Gastroesophageal sphincter (tissue), 4 donors: ENCODE measurements around the gene TBC1D1. TPM values are rescaled to one million over a fixed set of nuclear protein-coding genes. Genes with fewer than 3 reads are reported as not detected.

ENCODE experiments used
- ATAC-seq: fragments of 150-250 bp; one replicate; pipeline ENCODE4 v1.9.1; 2016; ENCODE audit warnings: mild to moderate bottlenecking, moderate library complexity
- H3K27ac ChIP-seq, 4 donors: fragments of 200-600 bp; sonication (generic) in 3 of 4; 1 replicate in 3 of 4; 2 replicates in 1 of 4; pipeline ENCODE4 v1.5.1; 2016 to 2019
- H3K27me3 ChIP-seq: fragments of 200-600 bp; sonication (generic); one replicate; pipeline ENCODE4 v1.5.1; 2019
- H3K36me3 ChIP-seq, 2 donors: fragments of 200-600 bp; sonication (generic); one replicate each; pipeline ENCODE4 v1.5.1; 2019; ENCODE audit warnings: control low read depth in 1 of 2
- H3K4me1 ChIP-seq, 3 donors: fragments of 200-600 bp; sonication (generic); 1 replicate in 2 of 3; 2 replicates in 1 of 3; pipeline ENCODE4 v1.5.1; 2016 to 2019; ENCODE audit warnings: control low read depth in 2 of 3
- H3K4me3 ChIP-seq, 2 donors: fragments of 200-600 bp; sonication (generic); one replicate each; pipeline ENCODE4 v1.5.1; 2019; ENCODE audit warnings: mild to moderate bottlenecking in 1 of 2, moderate library complexity in 1 of 2
- H3K9me3 ChIP-seq, 3 donors: fragments of 200-600 bp; sonication (generic); one replicate each; pipeline ENCODE4 v1.5.1; 2017 to 2019; ENCODE audit warnings: control low read depth in 2 of 3
- EP300 ChIP-seq: sonication (generic); formaldehyde crosslinking; IDR thresholded peaks from one replicate; pipeline ENCODE4 v1.6.1; 2017; ENCODE audit warnings: antibody characterized with exemption, mild to moderate bottlenecking
- POLR2A ChIP-seq, 2 donors: fragments of 450-650 bp; IDR thresholded peaks; one replicate each; pipeline ENCODE4 v1.6.1; 2017; ENCODE audit warnings: antibody characterized with exemption in 2 of 2, mild to moderate bottlenecking in 2 of 2, moderate library complexity in 1 of 2
- POLR2AphosphoS5 ChIP-seq: sonication (generic); formaldehyde crosslinking; IDR thresholded peaks from one replicate; pipeline ENCODE4 v1.6.1; 2017; ENCODE audit warnings: antibody characterized with exemption
- WGBS, 2 donors: methylation state at CpG; one replicate each; pipeline ENCODE4 v1.1.5; 2018; ENCODE audit warnings: low coverage in 1 of 2; 5-methylcytosine and 5-hydroxymethylcytosine counted together
- total RNA-seq, 4 donors: library from RNA; depleted of rRNA; stranded (reverse); fragments of >200 nt; gene quantifications; one replicate each; pipeline ENCODE4 v1.1.0, GENCODE V29; 2016
- TF ChIP-seq, protein P1 (sequence below), 4 experiments: fragments of 200-600 bp in 2 of 4; fragments of 450-650 bp in 2 of 4; sonication (generic) in 1 of 4; IDR thresholded peaks; one replicate each; pipeline ENCODE4 v1.5.1; 2017 to 2019; ENCODE audit warnings: antibody characterized with exemption in 4 of 4, mild to moderate bottlenecking in 2 of 4, moderate library complexity in 2 of 4

TBC1D1 gene
- total RNA-seq, 4 donors from 2014 or later, result 190 to 279 (median 241) TPM

DNA sequence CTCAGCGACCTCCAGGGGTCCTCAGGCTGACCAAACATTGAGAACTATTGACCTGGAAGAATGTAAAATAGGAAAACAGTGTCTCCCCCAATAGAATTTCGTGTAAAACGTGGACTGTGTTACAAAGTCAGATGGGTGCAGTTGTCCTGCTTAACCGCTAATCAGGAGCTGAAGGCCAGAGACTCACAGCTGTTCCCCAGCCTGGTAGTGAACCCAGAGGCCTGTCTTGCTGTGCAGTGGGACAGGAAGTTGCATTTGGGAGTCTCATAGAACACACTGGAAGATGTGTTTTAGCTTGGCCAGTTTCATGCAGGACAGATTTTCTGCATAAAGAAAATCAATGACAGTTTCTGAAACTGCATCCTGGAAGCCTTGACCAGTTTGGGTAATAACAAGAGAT lies 220.8 kb downstream of the TBC1D1 start:
- Histone ChIP-seq H3K4me1 (peaks cover 0 to 35% (median 0%) of the 10 kb centered on the region in 3 donors), H3K4me3 (no peak overlapping the region), H3K27me3 (no peaks in the 10 kb centered on the region), H3K36me3 (peaks cover 0 to 69% of the 10 kb centered on the region in 2 donors), H3K9me3 (no peaks in the 10 kb centered on the region), H3K27ac (no peak overlapping the region)
- WGBS, 2 donors, result 60 to 67% methylated on average over 3 to 4 of the region's 4 CpGs
- TF ChIP-seq EP300 (no peak), POLR2AphosphoS5 (no peak), POLR2A (IDR thresholded peaks at IDR 0.05) (no peak)
- TF ChIP-seq, protein P1, sequence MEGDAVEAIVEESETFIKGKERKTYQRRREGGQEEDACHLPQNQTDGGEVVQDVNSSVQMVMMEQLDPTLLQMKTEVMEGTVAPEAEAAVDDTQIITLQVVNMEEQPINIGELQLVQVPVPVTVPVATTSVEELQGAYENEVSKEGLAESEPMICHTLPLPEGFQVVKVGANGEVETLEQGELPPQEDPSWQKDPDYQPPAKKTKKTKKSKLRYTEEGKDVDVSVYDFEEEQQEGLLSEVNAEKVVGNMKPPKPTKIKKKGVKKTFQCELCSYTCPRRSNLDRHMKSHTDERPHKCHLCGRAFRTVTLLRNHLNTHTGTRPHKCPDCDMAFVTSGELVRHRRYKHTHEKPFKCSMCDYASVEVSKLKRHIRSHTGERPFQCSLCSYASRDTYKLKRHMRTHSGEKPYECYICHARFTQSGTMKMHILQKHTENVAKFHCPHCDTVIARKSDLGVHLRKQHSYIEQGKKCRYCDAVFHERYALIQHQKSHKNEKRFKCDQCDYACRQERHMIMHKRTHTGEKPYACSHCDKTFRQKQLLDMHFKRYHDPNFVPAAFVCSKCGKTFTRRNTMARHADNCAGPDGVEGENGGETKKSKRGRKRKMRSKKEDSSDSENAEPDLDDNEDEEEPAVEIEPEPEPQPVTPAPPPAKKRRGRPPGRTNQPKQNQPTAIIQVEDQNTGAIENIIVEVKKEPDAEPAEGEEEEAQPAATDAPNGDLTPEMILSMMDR (IDR thresholded peaks at IDR 0.05), result no peak
- ATAC-seq, result no peak

DNA sequence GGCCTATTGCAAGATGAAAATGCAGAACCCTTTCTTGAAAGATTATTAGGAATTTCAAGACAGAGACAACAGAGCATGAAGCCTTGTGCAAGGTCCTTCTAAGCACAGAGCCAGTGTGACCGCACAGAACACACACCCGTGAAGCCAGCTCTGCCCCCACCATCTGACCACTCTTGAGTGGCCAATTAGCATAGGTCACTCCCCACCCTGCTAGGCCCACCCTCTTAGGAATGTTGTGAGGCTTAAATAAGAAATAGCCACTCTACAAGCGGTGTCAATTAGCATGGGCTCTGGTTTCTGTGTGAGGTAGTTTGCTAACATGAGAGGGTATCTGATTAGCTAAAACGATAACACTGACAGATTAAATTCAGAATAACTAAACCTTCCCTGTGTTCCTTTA lies 222.2 kb downstream of the TBC1D1 start:
- H3K4me3 ChIP-seq, result no peak overlapping the region
- ATAC-seq, result no peak
- peaks cover 0 to 28% (median 0%) of the 10 kb centered on the region in 3 donors for H3K4me1 ChIP-seq
- H3K27me3 ChIP-seq, result no peaks in the 10 kb centered on the region
- H3K9me3 ChIP-seq, result no peaks in the 10 kb centered on the region
- H3K27ac ChIP-seq, result no peak overlapping the region
- H3K36me3 ChIP-seq, result peaks cover 0 to 71% of the 10 kb centered on the region in 2 donors
- WGBS, 2 donors, result 79 to 100% methylated on average over 2 to 4 of the region's 4 CpGs
- TF ChIP-seq POLR2A (IDR thresholded peaks at IDR 0.05) (no peak), POLR2AphosphoS5 (no peak), EP300 (no peak)
- TF ChIP-seq, protein P1 (IDR thresholded peaks at IDR 0.05), result no peak

DNA sequence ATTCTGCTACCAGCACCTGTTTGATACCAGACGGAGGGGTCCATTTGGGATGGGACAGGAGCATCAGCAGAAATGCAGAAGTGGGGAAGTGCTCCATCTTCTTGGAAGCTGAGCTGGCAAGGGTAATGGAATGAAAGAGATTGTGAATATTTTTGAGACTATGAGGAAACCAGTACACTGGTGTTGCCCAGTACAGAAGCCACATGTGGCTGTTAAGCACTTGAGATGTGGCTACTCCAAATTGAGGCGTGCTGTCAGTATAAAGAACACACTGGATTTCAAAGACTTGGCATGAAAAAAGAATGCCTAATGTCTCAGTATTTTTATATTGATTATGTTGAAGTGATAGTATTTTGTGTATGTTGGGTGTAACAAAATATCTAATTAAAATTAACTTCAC lies 222.7 kb downstream of the TBC1D1 start:
- Histone ChIP-seq H3K27ac (peak overlapping the region in 1 of 4 donors; percentile 46), H3K4me1 (peaks cover 0 to 28% (median 0%) of the 10 kb centered on the region in 3 donors), H3K27me3 (no peaks in the 10 kb centered on the region), H3K36me3 (peaks cover 0 to 71% of the 10 kb centered on the region in 2 donors), H3K4me3 (no peak overlapping the region), H3K9me3 (no peaks in the 10 kb centered on the region)
- 85 to 100% methylated on average over 1 to 2 of the region's 2 CpGs for WGBS, 2 donors
- no peak for ATAC-seq
- TF ChIP-seq, protein P1 (IDR thresholded peaks at IDR 0.05), result no peak
- TF ChIP-seq POLR2AphosphoS5 (no peak), POLR2A (IDR thresholded peaks at IDR 0.05) (no peak), EP300 (no peak)

DNA sequence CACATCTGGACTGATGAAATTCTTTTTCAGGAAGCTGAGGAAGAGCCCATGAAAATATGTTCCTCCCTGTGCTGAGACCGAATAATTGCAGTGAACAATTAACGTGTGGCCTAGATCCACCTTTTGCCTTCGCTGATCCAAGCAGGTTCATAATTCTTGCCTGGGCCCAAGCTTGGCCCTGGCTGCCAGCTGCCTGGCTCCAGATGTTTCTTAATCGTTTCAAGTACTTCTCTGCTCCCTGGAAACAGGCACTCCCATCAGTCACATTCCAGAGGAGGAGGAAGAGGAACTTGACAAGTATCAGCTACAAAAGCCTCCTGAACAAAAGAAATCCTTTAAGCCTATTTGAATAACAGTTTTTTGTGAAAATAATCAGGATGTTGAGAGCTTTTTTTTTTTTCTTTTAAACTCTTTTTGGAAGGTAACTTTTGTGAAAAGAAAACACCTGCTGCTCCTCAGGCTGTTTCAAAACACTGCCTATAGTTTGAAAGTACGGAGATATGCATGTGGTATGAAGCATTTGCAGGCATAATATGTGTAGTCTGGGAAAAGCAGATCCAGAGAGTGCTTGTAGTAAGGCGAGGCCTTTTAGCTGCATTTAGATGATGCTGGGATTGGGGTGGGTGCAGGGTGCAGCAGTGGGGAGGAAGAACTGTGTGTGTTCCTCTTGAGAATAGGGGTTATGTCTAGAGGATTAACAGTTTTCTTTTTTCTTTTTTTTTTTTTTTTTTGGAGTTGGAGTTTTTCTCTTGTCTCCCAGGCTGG lies 223.7 kb downstream of the TBC1D1 start:
- Histone ChIP-seq H3K4me1 (peaks cover 0 to 31% (median 0%) of the 10 kb centered on the region in 3 donors), H3K27me3 (no peaks in the 10 kb centered on the region), H3K4me3 (no peak overlapping the region), H3K9me3 (no peaks in the 10 kb centered on the region), H3K27ac (peak overlapping the region in 3 of 4 donors; percentile 17 to 46 (median 44)), H3K36me3 (peaks cover 0 to 71% of the 10 kb centered on the region in 2 donors)
- no peak for TF ChIP-seq POLR2AphosphoS5
- no peak for TF ChIP-seq EP300
- TF ChIP-seq POLR2A (IDR thresholded peaks at IDR 0.05), result no peak
- TF ChIP-seq, protein P1 (IDR thresholded peaks at IDR 0.05), result no peak
- WGBS, 2 donors, result 29 to 37% methylated on average over 2 to 6 of the region's 6 CpGs
- peak; percentile 40 for ATAC-seq

DNA sequence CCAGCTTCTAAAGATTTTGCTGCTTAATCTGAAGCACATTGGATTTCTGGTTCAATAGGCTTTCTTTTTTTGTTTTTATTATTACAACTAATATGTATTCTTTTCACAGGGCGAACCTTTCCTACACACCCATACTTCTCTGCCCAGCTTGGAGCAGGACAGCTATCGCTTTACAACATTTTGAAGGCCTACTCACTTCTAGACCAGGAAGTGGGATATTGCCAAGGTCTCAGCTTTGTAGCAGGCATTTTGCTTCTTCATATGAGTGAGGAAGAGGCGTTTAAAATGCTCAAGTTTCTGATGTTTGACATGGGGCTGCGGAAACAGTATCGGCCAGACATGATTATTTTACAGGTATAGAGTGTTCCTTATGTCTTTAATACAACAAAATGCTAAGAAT lies 224.7 kb downstream of the TBC1D1 start:
- no peak overlapping the region for H3K4me3 ChIP-seq

More for the DNA sequence above, 224.7 kb downstream of the TBC1D1 start:
- Histone ChIP-seq H3K27ac (no peak overlapping the region), H3K27me3 (no peaks in the 10 kb centered on the region), H3K9me3 (no peaks in the 10 kb centered on the region), H3K36me3 (peaks cover 0 to 71% of the 10 kb centered on the region in 2 donors), H3K4me1 (peaks cover 0 to 41% (median 0%) of the 10 kb centered on the region in 3 donors)
- ATAC-seq, result no peak
- WGBS, 2 donors, result 94 to 95% methylated on average over 5 of the region's 5 CpGs
- TF ChIP-seq, protein P1 (IDR thresholded peaks at IDR 0.05), result no peak
- TF ChIP-seq POLR2A (IDR thresholded peaks at IDR 0.05) (no peak), POLR2AphosphoS5 (no peak), EP300 (no peak)
